ENCODE results near the gene SLC34A2.

The SLC34A2 gene

DNA sequence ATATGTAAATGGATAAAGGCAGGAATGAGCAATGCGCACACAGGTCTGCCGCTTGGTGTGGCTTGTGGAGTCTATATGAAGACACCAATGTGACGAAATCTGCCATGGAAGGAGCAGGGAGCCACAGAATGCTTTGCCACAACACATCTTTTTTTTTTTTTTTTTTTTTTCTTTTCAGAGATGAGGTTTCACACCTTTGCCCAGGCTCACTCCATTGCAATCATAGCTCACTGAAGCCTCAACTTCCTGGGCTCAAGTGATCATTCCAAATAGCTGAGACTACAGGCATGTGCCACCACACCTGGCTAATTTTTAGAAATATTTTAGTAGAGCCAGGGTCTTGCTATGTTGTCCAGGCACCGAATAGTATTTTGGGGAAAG lies 17.4 kb upstream of the SLC34A2 start:
- Histone ChIP-seq H3K4me2 (ENCODE audit: low read length) (no peak overlapping the region), H3K9ac (ENCODE audit: low read length) (no peak overlapping the region), H3K36me3 (replicated peaks; ENCODE audit: low read depth, low read length) (no peaks in the 10 kb centered on the region), H3K27ac (ENCODE audit: low read length) (no peak overlapping the region), H4K20me1 (ENCODE audit: insufficient read depth, low read length) (no peaks in the 10 kb centered on the region), H3K9me3 (ENCODE audit: insufficient read depth, low read length) (no peaks in the 10 kb centered on the region), H3K4me3 (ENCODE audit: low read length) (no peak overlapping the region), H2AFZ (ENCODE audit: low read depth, low read length) (no peak overlapping the region), H3K27me3 (ENCODE audit: low read depth, low read length) (no peaks in the 10 kb centered on the region), H3K79me2 (ENCODE audit: low read length) (no peaks in the 10 kb centered on the region), H3K4me1 (ENCODE audit: low read length) (no peaks in the 10 kb centered on the region)
- no peak for TF ChIP-seq EZH2phosphoT487 (IDR thresholded peaks at IDR 0.05; ENCODE audit: low read depth)
- TF ChIP-seq, protein P1, sequence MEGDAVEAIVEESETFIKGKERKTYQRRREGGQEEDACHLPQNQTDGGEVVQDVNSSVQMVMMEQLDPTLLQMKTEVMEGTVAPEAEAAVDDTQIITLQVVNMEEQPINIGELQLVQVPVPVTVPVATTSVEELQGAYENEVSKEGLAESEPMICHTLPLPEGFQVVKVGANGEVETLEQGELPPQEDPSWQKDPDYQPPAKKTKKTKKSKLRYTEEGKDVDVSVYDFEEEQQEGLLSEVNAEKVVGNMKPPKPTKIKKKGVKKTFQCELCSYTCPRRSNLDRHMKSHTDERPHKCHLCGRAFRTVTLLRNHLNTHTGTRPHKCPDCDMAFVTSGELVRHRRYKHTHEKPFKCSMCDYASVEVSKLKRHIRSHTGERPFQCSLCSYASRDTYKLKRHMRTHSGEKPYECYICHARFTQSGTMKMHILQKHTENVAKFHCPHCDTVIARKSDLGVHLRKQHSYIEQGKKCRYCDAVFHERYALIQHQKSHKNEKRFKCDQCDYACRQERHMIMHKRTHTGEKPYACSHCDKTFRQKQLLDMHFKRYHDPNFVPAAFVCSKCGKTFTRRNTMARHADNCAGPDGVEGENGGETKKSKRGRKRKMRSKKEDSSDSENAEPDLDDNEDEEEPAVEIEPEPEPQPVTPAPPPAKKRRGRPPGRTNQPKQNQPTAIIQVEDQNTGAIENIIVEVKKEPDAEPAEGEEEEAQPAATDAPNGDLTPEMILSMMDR (IDR thresholded peaks at IDR 0.05; ENCODE audit: low read depth, low read length) = no peak

DNA sequence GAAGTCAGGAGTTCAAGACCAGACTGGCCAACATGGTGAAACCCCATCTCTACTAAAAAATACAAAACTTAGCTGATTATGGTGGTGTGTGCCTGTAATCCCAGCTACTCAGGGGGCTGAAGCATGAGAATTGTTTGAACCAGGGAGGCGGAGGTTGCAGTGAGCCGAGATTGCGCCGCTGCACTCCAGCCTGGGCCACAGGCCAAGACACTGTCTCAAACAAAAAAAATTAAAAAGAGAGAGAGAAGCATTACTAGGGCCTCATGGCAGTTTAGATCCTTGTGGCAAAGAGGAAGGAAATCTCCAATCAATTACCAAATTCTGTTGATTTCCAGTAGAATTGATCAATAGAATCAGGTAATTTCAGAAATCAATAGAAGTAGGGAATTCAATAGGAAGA lies 16.8 kb upstream of the SLC34A2 start:
- no peak overlapping the region for H3K4me2 ChIP-seq (ENCODE audit: low read length)
- H3K36me3 ChIP-seq (replicated peaks; ENCODE audit: low read depth, low read length) = no peaks in the 10 kb centered on the region
- no peak overlapping the region for H2AFZ ChIP-seq (ENCODE audit: low read depth, low read length)
- H3K4me3 ChIP-seq (ENCODE audit: low read length) = no peak overlapping the region
- TF ChIP-seq, protein P1 (IDR thresholded peaks at IDR 0.05; ENCODE audit: low read depth, low read length) = no peak
- no peak for TF ChIP-seq EZH2phosphoT487 (IDR thresholded peaks at IDR 0.05; ENCODE audit: low read depth)
- H3K9ac ChIP-seq (ENCODE audit: low read length) = no peak overlapping the region
- no peaks in the 10 kb centered on the region for H3K27me3 ChIP-seq (ENCODE audit: low read depth, low read length)
- no peaks in the 10 kb centered on the region for H3K9me3 ChIP-seq (ENCODE audit: insufficient read depth, low read length)
- H4K20me1 ChIP-seq (ENCODE audit: insufficient read depth, low read length) = no peaks in the 10 kb centered on the region
- no peaks in the 10 kb centered on the region for H3K4me1 ChIP-seq (ENCODE audit: low read length)
- H3K79me2 ChIP-seq (ENCODE audit: low read length) = no peaks in the 10 kb centered on the region
- no peak overlapping the region for H3K27ac ChIP-seq (ENCODE audit: low read length)

DNA sequence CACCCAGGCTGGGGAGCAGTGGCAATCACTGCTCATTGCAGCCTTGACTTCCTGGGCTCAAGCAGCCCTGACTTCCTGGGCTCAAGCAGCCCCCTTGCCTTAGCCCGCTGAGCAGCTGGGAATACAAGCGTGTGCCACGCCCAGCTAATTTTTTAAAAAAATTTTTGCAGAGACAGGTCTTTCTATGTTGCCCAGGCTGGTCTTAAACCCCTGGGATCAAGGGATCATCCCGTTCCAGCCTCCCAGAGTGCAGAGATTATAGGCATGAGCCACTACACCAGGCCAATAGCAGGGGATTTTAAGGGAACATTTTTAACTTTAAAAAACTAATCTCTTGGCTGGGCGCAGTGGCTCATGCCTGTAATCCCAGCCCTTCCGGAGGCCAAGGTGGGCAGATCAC lies 5.3 kb upstream of the SLC34A2 start:
- Histone ChIP-seq H3K27me3 (ENCODE audit: low read depth, low read length) (peaks cover 6% of the 10 kb centered on the region; the same call in 1 of the 2 replicates), H3K79me2 (ENCODE audit: low read length) (no peaks in the 10 kb centered on the region), H3K36me3 (replicated peaks; ENCODE audit: low read depth, low read length) (no peaks in the 10 kb centered on the region), H3K9ac (ENCODE audit: low read length) (no peak overlapping the region), H3K9me3 (ENCODE audit: insufficient read depth, low read length) (no peaks in the 10 kb centered on the region), H3K4me1 (ENCODE audit: low read length) (no peaks in the 10 kb centered on the region), H3K4me3 (ENCODE audit: low read length) (no peak overlapping the region), H3K27ac (ENCODE audit: low read length) (no peak overlapping the region), H4K20me1 (ENCODE audit: insufficient read depth, low read length) (no peaks in the 10 kb centered on the region), H3K4me2 (ENCODE audit: low read length) (no peak overlapping the region), H2AFZ (ENCODE audit: low read depth, low read length) (no peak overlapping the region)
- TF ChIP-seq, protein P1 (IDR thresholded peaks at IDR 0.05; ENCODE audit: low read depth, low read length) = no peak
- no peak for TF ChIP-seq EZH2phosphoT487 (IDR thresholded peaks at IDR 0.05; ENCODE audit: low read depth)

GRCh38 chr4:25651682-25652081 lies 4.0 kb upstream of the SLC34A2 start:
- H3K4me1 ChIP-seq (ENCODE audit: low read length) = no peaks in the 10 kb centered on the region
- H4K20me1 ChIP-seq (ENCODE audit: insufficient read depth, low read length) = no peaks in the 10 kb centered on the region
- no peaks in the 10 kb centered on the region for H3K36me3 ChIP-seq (replicated peaks; ENCODE audit: low read depth, low read length)
- no peak overlapping the region for H2AFZ ChIP-seq (ENCODE audit: low read depth, low read length)
- TF ChIP-seq, protein P1 (IDR thresholded peaks at IDR 0.05; ENCODE audit: low read depth, low read length) = no peak
- TF ChIP-seq EZH2phosphoT487 (IDR thresholded peaks at IDR 0.05; ENCODE audit: low read depth) = no peak
- H3K27me3 ChIP-seq (ENCODE audit: low read depth, low read length) = peaks cover 6% of the 10 kb centered on the region; the same call in 1 of the 2 replicates
- no peak overlapping the region for H3K4me2 ChIP-seq (ENCODE audit: low read length)
- H3K79me2 ChIP-seq (ENCODE audit: low read length) = no peaks in the 10 kb centered on the region
- H3K27ac ChIP-seq (ENCODE audit: low read length) = no peak overlapping the region
- H3K9ac ChIP-seq (ENCODE audit: low read length) = no peak overlapping the region
- H3K9me3 ChIP-seq (ENCODE audit: insufficient read depth, low read length) = no peaks in the 10 kb centered on the region
- no peak overlapping the region for H3K4me3 ChIP-seq (ENCODE audit: low read length)

Measured in OCI-LY3 (cell line).